H1 (cell line): ENCODE results near the gene SGCD. TPM values are rescaled to one million over a fixed set of nuclear protein-coding genes. Genes with fewer than 3 reads are reported as not detected.

Experiments
- CTCF ChIA-PET: fragments of 300-600 bp; sonication (Branson Sonifier 250); formaldehyde crosslinking; loops from one replicate; lab custom pipeline; 2021; ENCODE audit not compliant: partially characterized antibody; lab: Charles Lee
- POLR2A ChIA-PET: fragments of 300-600 bp; sonication (Branson Sonifier 250); formaldehyde crosslinking; loops from one replicate; lab custom pipeline; 2021; ENCODE audit warnings: inconsistent platforms; ENCODE audit not compliant: partially characterized antibody; lab: Charles Lee
- DNase-seq, 2 experiments: peaks; one replicate each; pipeline versions ENCODE4 v3.0.0 to v3.0.0-alpha.2; 2010 to 2022; ENCODE audit warnings: low spot score in 2 of 2, low read depth in 1 of 2, mixed read lengths in 1 of 2
- FAIRE-seq: peaks from 2 replicates; lab custom pipeline; 2011; peaks lifted over from hg19 to GRCh38; lab: Jason Lieb, UNC
- H2AFZ ChIP-seq: 2 replicates; pipeline ENCODE4 v1.8.1; 2012; ENCODE audit warnings: low read length, inconsistent platforms
- H2AK5ac ChIP-seq: 2 replicates; pipeline ENCODE4 v1.6.1; 2013; ENCODE audit warnings: low read depth, low read length
- H2BK120ac ChIP-seq: replicated peaks from 2 replicates; pipeline ENCODE3; 2013; ENCODE audit warnings: low read depth, low read length, inconsistent platforms
- H2BK12ac ChIP-seq: 2 replicates; pipeline ENCODE4 v1.6.1; 2013; ENCODE audit warnings: low read depth, low read length
- H2BK15ac ChIP-seq: 2 replicates; pipeline ENCODE4 v1.6.1; 2013; ENCODE audit warnings: low read length
- H2BK20ac ChIP-seq: 2 replicates; pipeline ENCODE4 v1.6.1; 2013; ENCODE audit warnings: low read length
- H2BK5ac ChIP-seq: 2 replicates; pipeline ENCODE4 v1.6.1; 2013; ENCODE audit warnings: low read depth, low read length
- H3K14ac ChIP-seq: 2 replicates; pipeline ENCODE4 v1.6.1; 2013; ENCODE audit warnings: inconsistent platforms; ENCODE audit not compliant: insufficient read length
- H3K18ac ChIP-seq: 2 replicates; pipeline ENCODE4 v1.6.1; 2013; ENCODE audit warnings: low read length; ENCODE audit errors: extremely low read depth
- H3K23ac ChIP-seq: 2 replicates; pipeline ENCODE4 v1.6.1; 2013; ENCODE audit warnings: inconsistent platforms; ENCODE audit not compliant: insufficient read length
- H3K23me2 ChIP-seq: 2 replicates; pipeline ENCODE4 v1.6.1; 2013; ENCODE audit warnings: low read depth, low read length
- H3K27ac ChIP-seq: 2 replicates; pipeline ENCODE4 v1.6.1; 2011; ENCODE audit warnings: low read depth, low read length, inconsistent platforms
- H3K27me3 ChIP-seq, 4 experiments: replicated peaks in 1 of 4; 1 replicate in 1 of 4; 2 replicates in 3 of 4; pipeline versions ENCODE4 v1.6.1 to v1.8.1; 2011 to 2013; ENCODE audit warnings: low read length in 3 of 4, mild to moderate bottlenecking in 3 of 4, inconsistent platforms in 2 of 4, mixed read lengths in 2 of 4, moderate library complexity in 1 of 4; ENCODE audit not compliant: control insufficient read depth in 3 of 4, insufficient read depth in 3 of 4; ENCODE audit errors: extremely low read depth in 1 of 4
- H3K36me3 ChIP-seq, 4 experiments: 2 replicates each; pipeline versions ENCODE4 v1.6.1 to v1.8.1; 2011 to 2013; ENCODE audit warnings: mild to moderate bottlenecking in 4 of 4, low read length in 3 of 4, moderate library complexity in 2 of 4, control low read depth in 1 of 4, inconsistent platforms in 1 of 4; ENCODE audit not compliant: insufficient read depth in 4 of 4, control insufficient read depth in 2 of 4
- H3K4ac ChIP-seq: replicated peaks from 2 replicates; pipeline ENCODE3; 2013; ENCODE audit warnings: low read length, low read depth, mixed read lengths, inconsistent platforms; ENCODE audit not compliant: insufficient read length
- H3K4me1 ChIP-seq, 4 experiments: replicated peaks in 1 of 4; 1 replicate in 1 of 4; 2 replicates in 3 of 4; pipeline versions ENCODE4 v1.6.1 to v1.8.1; 2011 to 2013; ENCODE audit warnings: low read length in 3 of 4, inconsistent platforms in 2 of 4, mixed read lengths in 1 of 4; ENCODE audit not compliant: insufficient read depth in 4 of 4, control insufficient read depth in 3 of 4
- H3K4me2 ChIP-seq, 2 experiments: 2 replicates each; pipeline versions ENCODE4 v1.6.1 to v1.8.1; 2011 to 2013; ENCODE audit warnings: low read depth in 2 of 2, low read length in 2 of 2, control low read depth in 1 of 2, inconsistent platforms in 1 of 2, mild to moderate bottlenecking in 1 of 2; ENCODE audit not compliant: insufficient read depth in 1 of 2
- H3K4me3 ChIP-seq, 4 experiments: fragments of 200-600, 300-600 bp in 1 of 4; sonication (generic), shearing (Covaris generic), sonication (Bioruptor Twin) in 1 of 4; 2 replicates each; pipeline versions ENCODE4 v1.5.1 to v1.8.1; 2011 to 2016; ENCODE audit warnings: low read length in 4 of 4, low read depth in 3 of 4, control low read depth in 2 of 4, inconsistent platforms in 2 of 4, mild to moderate bottlenecking in 2 of 4, mixed read lengths in 1 of 4, moderate library complexity in 1 of 4; ENCODE audit not compliant: insufficient read depth in 2 of 4; ENCODE audit errors: extremely low read depth in 1 of 4
- H3K56ac ChIP-seq: replicated peaks from 2 replicates; pipeline ENCODE3; 2013; ENCODE audit warnings: low read depth, mild to moderate bottlenecking, mixed read lengths, low read length, inconsistent platforms; ENCODE audit not compliant: insufficient read length
- H3K79me1 ChIP-seq: 2 replicates; pipeline ENCODE4 v1.6.1; 2013; ENCODE audit warnings: low read depth, low read length, control low read depth
- H3K79me2 ChIP-seq, 2 experiments: 2 replicates each; pipeline versions ENCODE4 v1.6.1 to v1.8.1; 2012 to 2013; ENCODE audit warnings: low read length in 2 of 2, mild to moderate bottlenecking in 2 of 2, inconsistent platforms in 1 of 2; ENCODE audit not compliant: insufficient read depth in 2 of 2, control insufficient read depth in 1 of 2
- H3K9ac ChIP-seq, 4 experiments: replicated peaks in 1 of 4; 1 replicate in 1 of 4; 2 replicates in 3 of 4; pipeline versions ENCODE4 v1.6.1 to v1.8.1; 2011 to 2013; ENCODE audit warnings: low read depth in 3 of 4, low read length in 3 of 4, control low read depth in 2 of 4, mild to moderate bottlenecking in 2 of 4, moderate library complexity in 2 of 4, inconsistent platforms in 1 of 4; ENCODE audit errors: extremely low read depth in 1 of 4
- H3K9me3 ChIP-seq, 2 experiments: 2 replicates each; pipeline versions ENCODE4 v1.6.1 to v1.8.1; 2012 to 2013; ENCODE audit warnings: mild to moderate bottlenecking in 2 of 2, moderate library complexity in 2 of 2, control low read depth in 1 of 2, inconsistent platforms in 1 of 2, low read depth in 1 of 2, low read length in 1 of 2, mixed read lengths in 1 of 2; ENCODE audit not compliant: insufficient read depth in 2 of 2
- H4K20me1 ChIP-seq, 2 experiments: replicated peaks in 1 of 2; 2 replicates each; pipeline versions ENCODE3 to v1.8.1; 2011 to 2013; ENCODE audit warnings: inconsistent platforms in 2 of 2, low read length in 2 of 2, mild to moderate bottlenecking in 1 of 2; ENCODE audit not compliant: insufficient read depth in 2 of 2, control insufficient read depth in 1 of 2
- H4K5ac ChIP-seq: 2 replicates; pipeline ENCODE4 v1.6.1; 2013; ENCODE audit warnings: low read length, low read depth, mixed read lengths, inconsistent platforms; ENCODE audit not compliant: insufficient read length
- H4K8ac ChIP-seq: 2 replicates; pipeline ENCODE4 v1.8.0; 2013; ENCODE audit warnings: mild to moderate bottlenecking, moderate library complexity, low read length, inconsistent platforms; ENCODE audit not compliant: insufficient read depth; ENCODE audit errors: extremely low read depth
- H4K91ac ChIP-seq: replicated peaks from 2 replicates; pipeline ENCODE3; 2013; ENCODE audit warnings: low read length, mixed read lengths, inconsistent platforms; ENCODE audit not compliant: insufficient read length
- BCL11A ChIP-seq, 2 experiments: IDR thresholded peaks; one replicate each; pipeline ENCODE4 v1.6.1; 2011; ENCODE audit warnings: low read depth in 2 of 2, low read length in 2 of 2, mild to moderate bottlenecking in 2 of 2
- CTBP2 ChIP-seq: IDR thresholded peaks from 2 replicates; pipeline ENCODE4 v1.7.0; 2011; ENCODE audit warnings: borderline replicate concordance, mild to moderate bottlenecking, moderate library complexity, mixed read lengths, low read length; ENCODE audit not compliant: insufficient read depth, insufficient read length
- CTCF ChIP-seq, 3 experiments: IDR thresholded peaks; 1 replicate in 2 of 3; 2 replicates in 1 of 3; pipeline versions ENCODE4 v1.5.1 to v1.6.1; 2011; ENCODE audit warnings: low read length in 3 of 3, mild to moderate bottlenecking in 3 of 3, inconsistent platforms in 2 of 3, low read depth in 1 of 3, moderate library complexity in 1 of 3; ENCODE audit not compliant: insufficient read depth in 1 of 3; ENCODE audit errors: control extremely low read depth in 1 of 3
- JUN ChIP-seq: IDR thresholded peaks from 2 replicates; pipeline ENCODE4 v1.6.1; 2011; ENCODE audit warnings: low read depth, mild to moderate bottlenecking, improper control_type of control experiment, low read length
- KDM5A ChIP-seq: fragments of 200-600 bp; IDR thresholded peaks from 2 replicates; pipeline ENCODE4 v1.7.1; 2012; ENCODE audit warnings: mild to moderate bottlenecking, low read length, inconsistent platforms, mixed read lengths
- MAFK ChIP-seq: IDR thresholded peaks from 2 replicates; pipeline ENCODE4 v1.6.1; 2012; ENCODE audit warnings: low read depth, mild to moderate bottlenecking, improper control_type of control experiment, low read length
- POLR2AphosphoS5 ChIP-seq: IDR thresholded peaks from 2 replicates; pipeline ENCODE4 v1.6.1; 2011; ENCODE audit warnings: low read depth, low read length
- RXRA ChIP-seq: IDR thresholded peaks from 2 replicates; pipeline ENCODE4 v1.6.1; 2011; ENCODE audit warnings: low read depth, mild to moderate bottlenecking, low read length, moderate library complexity; ENCODE audit not compliant: insufficient read depth
- SIN3A ChIP-seq, 2 experiments: IDR thresholded peaks in 1 of 2; conservative IDR thresholded peaks in 1 of 2; 2 replicates each; pipeline ENCODE4 v1.6.1; 2011 to 2012; ENCODE audit warnings: low read length in 2 of 2, improper control_type of control experiment in 1 of 2, low read depth in 1 of 2, mild to moderate bottlenecking in 1 of 2
- SIRT6 ChIP-seq: IDR thresholded peaks from one replicate; pipeline ENCODE4 v1.7.1; 2012; ENCODE audit warnings: low read length, inconsistent platforms
- SIX5 ChIP-seq: IDR thresholded peaks from 2 replicates; pipeline ENCODE4 v1.6.1; 2011; ENCODE audit warnings: mild to moderate bottlenecking, low read depth, low read length
- SP4 ChIP-seq: IDR thresholded peaks from 2 replicates; pipeline ENCODE4 v1.6.1; 2012; ENCODE audit warnings: low read length, inconsistent platforms
- TAF1 ChIP-seq: IDR thresholded peaks from 2 replicates; pipeline ENCODE4 v1.6.1; 2011; ENCODE audit warnings: mild to moderate bottlenecking, low read depth, low read length
- WGBS, 2 experiments: shearing (Covaris generic) in 1 of 2; methylation state at CpG; one replicate each; pipeline versions ENCODE4 v1.1.6 to v1.1.7; 2013 to 2015; ENCODE audit warnings: low lambda C conversion rate in 2 of 2, mixed read lengths in 2 of 2, inconsistent platforms in 1 of 2, low coverage in 1 of 2, missing lambda C conversion rate in 1 of 2; ENCODE audit not compliant: insufficient replicate concordance in 2 of 2, insufficient coverage in 1 of 2, insufficient read length in 1 of 2; ENCODE audit errors: extremely low coverage in 1 of 2, missing lambda C conversion rate in 1 of 2; 5-methylcytosine and 5-hydroxymethylcytosine counted together
- polyA plus RNA-seq, 7 experiments: library from polyadenylated mRNA; depleted of rRNA in 3 of 7; stranded (reverse) in 5 of 7; unstranded in 2 of 7; fragments of >200 nt in 5 of 7; fragments of 200-250 nt in 2 of 7; gene quantifications; 1 replicate in 5 of 7; 2 replicates in 1 of 7; 4 replicates in 1 of 7; pipeline versions ENCODE4 v1.2.1 to v1.2.3, GENCODE V29; 2011 to 2013; ENCODE audit warnings: missing spikeins in 2 of 7, mixed read lengths in 2 of 7
- total RNA-seq: library from RNA; stranded (reverse); fragmentation: NEBNext Ultra II Directional; extraction: Animal tissue kit (Norgen Biotek cat#: 25700); gene quantifications from 2 replicates; pipeline ENCODE4 v1.2.1, GENCODE V29; 2021

SGCD gene
- total and polyA plus RNA-seq, 2 of the 8 experiments (the other 6 are each of a cell fraction or from before 2014, with no cell fraction given) = 0.04 to 0.08 TPM

DNA sequence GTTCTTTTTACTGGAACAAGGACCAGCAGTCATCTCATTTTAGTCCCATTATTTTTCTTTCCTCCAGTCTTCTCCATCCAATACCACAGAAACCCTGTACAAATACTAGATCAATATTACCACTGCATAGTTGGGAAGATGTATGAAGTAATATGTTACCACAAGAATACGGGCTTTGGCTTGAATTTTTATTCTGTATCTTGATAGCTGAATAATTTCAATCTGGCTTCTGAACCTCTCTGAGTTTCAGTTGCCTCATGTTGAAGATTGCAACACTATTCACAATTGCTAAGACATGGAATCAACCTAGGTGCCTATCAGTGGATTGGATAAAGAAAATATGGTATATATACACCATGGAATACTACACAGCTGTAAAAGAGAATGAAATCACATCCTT is 82.9 kb downstream of the SGCD start:
- Histone ChIP-seq H3K27me3 (no peaks in the 10 kb centered on the region), H3K79me2 (no peaks in the 10 kb centered on the region), H3K9me3 (no peaks in the 10 kb centered on the region), H3K23me2 (no peaks in the 10 kb centered on the region), H3K4me2 (no peak overlapping the region), H2BK15ac (no peak overlapping the region), H3K4me3 (no peak overlapping the region), H3K4ac (no peak overlapping the region), H2AK5ac (no peak overlapping the region), H3K14ac (no peak overlapping the region), H4K91ac (no peak overlapping the region), H3K9ac (no peak overlapping the region), H4K8ac (no peak overlapping the region), H4K5ac (no peak overlapping the region), H3K27ac (no peak overlapping the region), H3K79me1 (no peaks in the 10 kb centered on the region), H2BK12ac (no peak overlapping the region), H3K4me1 (no peaks in the 10 kb centered on the region), H4K20me1 (no peaks in the 10 kb centered on the region), H2BK120ac (no peak overlapping the region), H3K56ac (no peak overlapping the region), H3K23ac (no peak overlapping the region), H3K18ac (no peak overlapping the region), H2BK20ac (no peak overlapping the region), H2AFZ (no peak overlapping the region), H2BK5ac (no peak overlapping the region), H3K36me3 (no peaks in the 10 kb centered on the region)
- POLR2A ChIA-PET = no interaction called here
- DNase-seq (no peak), FAIRE-seq (no peak)
- 91% methylated on average over 1 of the region's 1 CpG; no CpG with 5 or more reads in 1 of the 2 experiments for whole genome bisulfite sequencing, 2 experiments
- CTCF ChIA-PET = interaction anchor here (0.8 to 1.2 kb wide), 2 partner anchors 11 to 42 kb away, joined by 3 read pairs; no protein-coding TSS in a partner anchor
- TF ChIP-seq SIN3A (conservative IDR thresholded peaks at IDR 0.05 in 1 of 2, IDR thresholded peaks at IDR 0.05 in 1 of 2; ENCODE audit: low read depth in 1 of 2, low read length in 2 of 2) (no peak), POLR2AphosphoS5 (no peak), TAF1 (no peak), MAFK (no peak), SP4 (no peak), CTBP2 (no peak), SIX5 (no peak), JUN (no peak), CTCF (IDR thresholded peaks at IDR 0.05; ENCODE audit: control extremely low read depth in 1 of 3, insufficient read depth in 1 of 3, low read depth in 1 of 3, low read length in 3 of 3) (no peak), KDM5A (no peak), SIRT6 (no peak), BCL11A (IDR thresholded peaks at IDR 0.05; ENCODE audit: low read depth in 2 of 2, low read length in 2 of 2) (no peak), RXRA (no peak)
